K562 (cell line): ENCODE measurements around the gene REEP3. TPM values are rescaled to one million over a fixed set of nuclear protein-coding genes. Genes with fewer than 3 reads are reported as not detected.

Experiments
- ATAC-seq: fragments of 200-7000 bp; cut with Tn5 transposase; 3 replicates; pipeline ENCODE4 v1.9.1; 2020; ENCODE audit warnings: moderate library complexity
- BruUV-seq: library from RNA; stranded (reverse); fragments of 400-500 nt; replicated peaks from 2 replicates; lab custom pipeline; 2021; lab: Mats Ljungman, UMichigan
- CTCF ChIA-PET: fragments of 300-600 bp; formaldehyde crosslinking; extraction: SDS; loops from one replicate; lab custom pipeline; 2021; ENCODE audit warnings: low intra/inter-chr PET ratio; lab: Yijun Ruan, JAX
- POLR2A ChIA-PET: fragments of 300-600, 350-650 bp; sonication (Branson Sonifier 250); formaldehyde crosslinking; extraction: SDS; loops from one replicate; lab custom pipeline; 2021; ENCODE audit warnings: antibody characterized with exemption, inconsistent platforms; lab: Yijun Ruan, JAX
- DNase-seq, 4 experiments: peaks; one replicate each; pipeline versions ENCODE4 v3.0.0 to v3.0.0-alpha.2; 2011 to 2018; ENCODE audit warnings: low spot score in 3 of 4, mixed read lengths in 3 of 4; ENCODE audit errors: extremely low read depth in 1 of 4
- FAIRE-seq: peaks from 2 replicates; lab custom pipeline; 2011; peaks lifted over from hg19 to GRCh38; lab: Jason Lieb, UNC
- H2AFZ ChIP-seq: 2 replicates; pipeline ENCODE4 v1.6.0; 2011; ENCODE audit warnings: low read depth, low read length, control low read depth, inconsistent platforms
- H3K27ac ChIP-seq: fragments of 200-600 bp; 3 replicates; pipeline ENCODE4 v1.8.0; 2011; ENCODE audit warnings: low read depth, mild to moderate bottlenecking, control low read depth, inconsistent platforms, low read length, moderate library complexity, mixed read lengths; ENCODE audit errors: extremely low read depth
- H3K27me3 ChIP-seq, 2 experiments: fragments of 300-600 bp in 1 of 2; 2 replicates in 1 of 2; 3 replicates in 1 of 2; pipeline versions ENCODE4 v1.6.0 to v1.8.0; 2011; ENCODE audit warnings: inconsistent platforms in 2 of 2, low read length in 2 of 2, mild to moderate bottlenecking in 1 of 2, mixed read lengths in 1 of 2, moderate library complexity in 1 of 2; ENCODE audit not compliant: control insufficient read depth in 2 of 2, insufficient read depth in 2 of 2
- H3K36me3 ChIP-seq: fragments of 300-600 bp; 3 replicates; pipeline ENCODE4 v1.8.0; 2011; ENCODE audit warnings: mild to moderate bottlenecking, low read length, inconsistent platforms; ENCODE audit not compliant: control insufficient read depth, insufficient read depth
- H3K4me1 ChIP-seq, 2 experiments: fragments of 200-600 bp in 1 of 2; replicated peaks in 1 of 2; 2 replicates in 1 of 2; 3 replicates in 1 of 2; pipeline versions ENCODE4 v1.5.1 to v1.8.0; 2011; ENCODE audit warnings: inconsistent platforms in 2 of 2, low read length in 2 of 2, mild to moderate bottlenecking in 1 of 2, mixed read lengths in 1 of 2, moderate library complexity in 1 of 2; ENCODE audit not compliant: control insufficient read depth in 2 of 2, insufficient read depth in 2 of 2
- H3K4me2 ChIP-seq: 2 replicates; pipeline ENCODE4 v1.6.1; 2011; ENCODE audit warnings: low read length, control low read depth, inconsistent platforms, mixed read lengths; ENCODE audit not compliant: insufficient read depth
- H3K4me3 ChIP-seq: fragments of 200-600 bp; sonication (generic), shearing (Covaris generic); 2 replicates; pipeline ENCODE4 v1.5.1; 2016; ENCODE audit warnings: control low read depth, inconsistent platforms
- H3K79me2 ChIP-seq: fragments of 200-600 bp; 3 replicates; pipeline ENCODE4 v1.8.0; 2011; ENCODE audit warnings: low read length, inconsistent platforms; ENCODE audit not compliant: control insufficient read depth, insufficient read depth
- H3K9ac ChIP-seq, 2 experiments: 2 replicates each; pipeline versions ENCODE4 v1.6.0 to v1.6.1; 2011; ENCODE audit warnings: low read depth in 2 of 2, low read length in 2 of 2, control low read depth in 1 of 2, inconsistent platforms in 1 of 2, mild to moderate bottlenecking in 1 of 2, mixed read lengths in 1 of 2; ENCODE audit not compliant: insufficient read depth in 1 of 2
- H3K9me1 ChIP-seq: one replicate; pipeline ENCODE4 v1.6.0; 2011; ENCODE audit warnings: inconsistent platforms, mild to moderate bottlenecking, low read length, moderate library complexity; ENCODE audit not compliant: control insufficient read depth, insufficient read depth
- H3K9me3 ChIP-seq: replicated peaks from 2 replicates; pipeline ENCODE4 v1.5.1; 2011; ENCODE audit warnings: low read depth, low read length, inconsistent platforms; ENCODE audit not compliant: control insufficient read depth, insufficient read depth
- H4K20me1 ChIP-seq: replicated peaks from 2 replicates; pipeline ENCODE4 v1.6.1; 2011; ENCODE audit warnings: low read length, inconsistent platforms, mixed read lengths; ENCODE audit not compliant: control insufficient read depth, insufficient read depth
- CBX5 ChIP-seq: IDR thresholded peaks from 2 replicates; pipeline ENCODE4 v1.6.1; 2014; ENCODE audit warnings: low read depth, borderline replicate concordance
- CUX1 ChIP-seq: fragments of 200-800 bp; sonication (Bioruptor generic); IDR thresholded peaks from 2 replicates; pipeline ENCODE4 v1.6.1; 2016; ENCODE audit warnings: missing genetic modification characterization, missing compliant biosample characterization
- MAX ChIP-seq: sonication (generic); formaldehyde crosslinking; IDR thresholded peaks from 2 replicates; pipeline ENCODE4 v1.9.0; 2022; ENCODE audit warnings: mild to moderate bottlenecking, missing genetic modification reagents
- NFATC3 ChIP-seq: fragments of 450-650 bp; IDR thresholded peaks from 2 replicates; pipeline ENCODE4 v1.6.1; 2017; ENCODE audit warnings: mild to moderate bottlenecking
- NFIC ChIP-seq: fragments of 450-650 bp; IDR thresholded peaks from 2 replicates; pipeline ENCODE4 v1.6.1; 2017; ENCODE audit warnings: mild to moderate bottlenecking, inconsistent platforms
- PCBP2 ChIP-seq: fragments of 200-400 bp; formaldehyde crosslinking; IDR thresholded peaks from 2 replicates; pipeline ENCODE4 v1.6.1; 2018; ENCODE audit warnings: low read length, low read depth, mild to moderate bottlenecking, moderate library complexity; ENCODE audit not compliant: poor library complexity, severe bottlenecking
- TAF9B ChIP-seq: fragments of 450-650 bp; IDR thresholded peaks from 2 replicates; pipeline ENCODE4 v1.6.1; 2018; ENCODE audit warnings: mild to moderate bottlenecking; ENCODE audit not compliant: partially characterized antibody
- TSC22D4 ChIP-seq: fragments of 450-650 bp; IDR thresholded peaks from 2 replicates; pipeline ENCODE4 v1.6.1; 2016; ENCODE audit warnings: missing genetic modification characterization, missing biosample characterization, control low read depth
- WGBS: fragments of 100-300 bp; shearing (Covaris generic); methylation state at CpG from one replicate; pipeline ENCODE4 v1.1.6; 2016; ENCODE audit warnings: low coverage, mixed read lengths; ENCODE audit not compliant: insufficient coverage; ENCODE audit errors: missing lambda C conversion rate; 5-methylcytosine and 5-hydroxymethylcytosine counted together
- in situ Hi-C: fragments of 300-500 bp; cut with MboI; formaldehyde crosslinking; loops from 4 replicates; pipeline ENCODE4 v1.15.0; 2018; ENCODE audit warnings: inconsistent platforms, mixed read lengths
- intact Hi-C: fragments of 100-400 bp; cut with micrococcal nuclease; formaldehyde crosslinking; loops from 2 replicates; pipeline ENCODE4 v1.14.2; 2022
- polyA plus RNA-seq, 8 experiments: library from polyadenylated mRNA; depleted of rRNA in 4 of 8; stranded (reverse) in 5 of 8; unstranded in 3 of 8; fragments of >200 nt; fragmentation: Nextera tagmentation in 2 of 8; fragmentation: Illumina TruSeq in 1 of 8; extraction: Ambion mirVana in 2 of 8; extraction: Trizol in 1 of 8; gene quantifications; 2 replicates each; pipeline versions ENCODE4 v1.2.1 to v1.2.3, GENCODE V29; 2011 to 2014; ENCODE audit warnings: inconsistent platforms in 1 of 8, missing spikeins in 1 of 8
- total RNA-seq, 7 experiments: library from RNA; depleted of rRNA in 6 of 7; stranded (reverse); fragments of >200 nt in 6 of 7; fragmentation: Illumina TruSeq in 2 of 7; extraction: Trizol in 2 of 7; gene quantifications; 2 replicates each; pipeline versions ENCODE4 v1.2.1 to v1.2.3, GENCODE V29; 2011 to 2021; ENCODE audit warnings: low replicate concordance in 1 of 7
- TF ChIP-seq, protein P1 (sequence below): IDR thresholded peaks from 3 replicates; pipeline ENCODE4 v1.6.1; 2011; ENCODE audit warnings: borderline replicate concordance, mild to moderate bottlenecking; ENCODE audit not compliant: insufficient read length, insufficient read depth

Gene REEP3
- total and polyA plus RNA-seq, 9 of the 15 experiments (the other 6 are each of a cell fraction or from before 2014, with no cell fraction given): 3.4 to 13.4 (median 9.2) TPM

DNA sequence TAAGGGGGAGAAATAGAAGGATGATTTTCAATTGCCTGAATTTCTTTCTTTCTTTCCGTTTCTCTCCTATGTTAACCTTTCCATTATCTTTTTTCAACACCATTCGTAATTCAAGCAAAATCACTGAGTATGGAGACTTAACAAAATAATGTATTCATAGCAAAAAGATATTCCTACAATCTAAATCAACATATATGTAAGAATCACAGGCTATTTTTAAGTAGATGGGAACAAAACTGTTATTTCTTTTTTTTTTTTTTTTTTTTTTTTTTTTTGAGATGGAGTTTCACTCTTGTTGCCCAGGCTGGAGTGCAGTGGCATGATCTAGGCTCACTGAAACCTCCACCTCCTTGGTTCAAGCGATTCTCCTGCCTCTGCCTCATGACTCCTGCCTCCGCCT is 28.2 kb upstream of the REEP3 start:
- no peak overlapping the region for H3K9ac ChIP-seq
- peaks cover 5% of the 10 kb centered on the region; the same call in 1 of the 2 replicates for H3K9me3 ChIP-seq
- DNase-seq (no peak), ATAC-seq (no peak)
- intact Hi-C loops (no loop called here), in situ Hi-C loops (no loop called here)
- no peak overlapping the region for H2AFZ ChIP-seq
- H3K36me3 ChIP-seq: 0 out of 3 replicates have a peak, but pooled peaks cover 4% of the 10 kb centered on the region
- no TSS peak for BruUV-seq
- 71% methylated on average over 4 of the region's 4 CpGs for WGBS
- TF ChIP-seq PCBP2 (no peak), CBX5 (no peak), TAF9B (no peak)
- TF ChIP-seq, all 486 proteins: peak for 0
- no peak overlapping the region for H3K4me2 ChIP-seq
- no peaks in the 10 kb centered on the region for H3K27me3 ChIP-seq
- ChIA-PET CTCF (no interaction called here), POLR2A (interaction anchor here (1.0 kb wide), 1 partner anchor 12 kb away, joined by 4 read pairs; no protein-coding TSS in a partner anchor)
- peaks cover 0 to 6% of the 10 kb centered on the region in 2 experiments; a peak in 1 of 5 replicates for H3K4me1 ChIP-seq
- H3K27ac ChIP-seq: no peak overlapping the region
- H3K79me2 ChIP-seq: peaks cover 34% of the 10 kb centered on the region
- H4K20me1 ChIP-seq: no peaks in the 10 kb centered on the region
- no peaks in the 10 kb centered on the region for H3K9me1 ChIP-seq
- no peak overlapping the region for H3K4me3 ChIP-seq
- no peak for FAIRE-seq

- no peak overlapping the region for H3K4me3 ChIP-seq
- DNase-seq: no peak
- no peak overlapping the region for H2AFZ ChIP-seq
- whole genome bisulfite sequencing: 97% methylated on average over 2 of the region's 2 CpGs
- H3K27me3 ChIP-seq: no peaks in the 10 kb centered on the region
- FAIRE-seq: no peak
- peaks cover 0 to 6% of the 10 kb centered on the region in 2 experiments; a peak in 1 of 5 replicates for H3K4me1 ChIP-seq
- peaks cover 49% of the 10 kb centered on the region for H3K79me2 ChIP-seq
- no peaks in the 10 kb centered on the region for H4K20me1 ChIP-seq
- no TSS peak for BruUV-seq
- intact Hi-C loops: no loop called here
- H3K27ac ChIP-seq: no peak overlapping the region
- H3K9me3 ChIP-seq: peaks cover 5% of the 10 kb centered on the region; the same call in 1 of the 2 replicates
- in situ Hi-C loops: no loop called here
- ATAC-seq: no peak
- no peak overlapping the region for H3K9ac ChIP-seq
- 0 out of 3 replicates have a peak, but pooled peaks cover 10% of the 10 kb centered on the region for H3K36me3 ChIP-seq
- H3K4me2 ChIP-seq: no peak overlapping the region
- ChIA-PET POLR2A (interaction anchor here (1.2 kb wide), 1 partner anchor 10 kb away, joined by 3 read pairs; no protein-coding TSS in a partner anchor), CTCF (no interaction called here)
- no peaks in the 10 kb centered on the region for H3K9me1 ChIP-seq
- TF ChIP-seq NFIC (no peak), CUX1 (CRISPR knock-in tag) (no peak), NFATC3 (no peak), TSC22D4 (tag) (no peak), MAX (CRISPR knock-in tag) (no peak)
- TF ChIP-seq, protein P1, sequence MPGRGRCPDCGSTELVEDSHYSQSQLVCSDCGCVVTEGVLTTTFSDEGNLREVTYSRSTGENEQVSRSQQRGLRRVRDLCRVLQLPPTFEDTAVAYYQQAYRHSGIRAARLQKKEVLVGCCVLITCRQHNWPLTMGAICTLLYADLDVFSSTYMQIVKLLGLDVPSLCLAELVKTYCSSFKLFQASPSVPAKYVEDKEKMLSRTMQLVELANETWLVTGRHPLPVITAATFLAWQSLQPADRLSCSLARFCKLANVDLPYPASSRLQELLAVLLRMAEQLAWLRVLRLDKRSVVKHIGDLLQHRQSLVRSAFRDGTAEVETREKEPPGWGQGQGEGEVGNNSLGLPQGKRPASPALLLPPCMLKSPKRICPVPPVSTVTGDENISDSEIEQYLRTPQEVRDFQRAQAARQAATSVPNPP: no peak
These were observed 26.2 kb upstream of the REEP3 start for GRCh38 chr10:63494951-63495350.
